Panc1 (cell line): ENCODE data around the gene AGTR1. TPM values are rescaled to one million over a fixed set of nuclear protein-coding genes. Genes with fewer than 3 reads are reported as not detected.

Source experiments
- ATAC-seq: fragments of 200-7000 bp; cut with Tn5 transposase; 2 replicates; pipeline ENCODE4 v1.9.1; 2020; ENCODE audit warnings: mild to moderate bottlenecking, moderate library complexity
- BruUV-seq: library from RNA; stranded (reverse); fragments of 400-500 nt; replicated peaks from 2 replicates; lab custom pipeline; 2021; lab: Mats Ljungman, UMichigan
- CTCF ChIA-PET: fragments of 300-600 bp; sonication (Branson Sonifier 250); formaldehyde crosslinking; loops from one replicate; lab custom pipeline; 2022; ENCODE audit warnings: antibody characterized with exemption; lab: Charles Lee
- POLR2A ChIA-PET: fragments of 300-600 bp; sonication (Branson Sonifier 250); formaldehyde crosslinking; loops from one replicate; lab custom pipeline; 2022; ENCODE audit warnings: antibody characterized with exemption; lab: Charles Lee
- DNase-seq: peaks from one replicate; pipeline ENCODE4 v3.0.0-alpha.2; 2010; ENCODE audit warnings: low read depth, low spot score
- H3K27ac ChIP-seq: 2 replicates; pipeline ENCODE4 v1.5.1; 2011; ENCODE audit warnings: mild to moderate bottlenecking, low read length, inconsistent platforms
- H3K27me3 ChIP-seq: fragments of 200-500 bp; sonication (Bioruptor generic); 2 replicates; pipeline ENCODE4 v1.6.0; 2014; ENCODE audit warnings: low read length, inconsistent platforms; ENCODE audit not compliant: control insufficient read depth, insufficient read depth
- H3K36me3 ChIP-seq: fragments of 200-500 bp; sonication (Bioruptor generic); 2 replicates; pipeline ENCODE4 v1.5.1; 2014; ENCODE audit warnings: inconsistent platforms, mild to moderate bottlenecking, low read length, moderate library complexity; ENCODE audit not compliant: control insufficient read depth, insufficient read depth
- H3K4me1 ChIP-seq: 2 replicates; pipeline ENCODE4 v1.5.1; 2011; ENCODE audit warnings: inconsistent platforms, mild to moderate bottlenecking, low read length, moderate library complexity; ENCODE audit not compliant: control insufficient read depth, insufficient read depth
- H3K4me3 ChIP-seq, 2 experiments: 2 replicates each; pipeline ENCODE4 v1.5.1; 2011 to 2012; ENCODE audit warnings: low read depth in 2 of 2, low read length in 2 of 2, mild to moderate bottlenecking in 2 of 2, inconsistent platforms in 1 of 2, moderate library complexity in 1 of 2
- H3K9me3 ChIP-seq: fragments of 200-500 bp; sonication (Bioruptor generic); 2 replicates; pipeline ENCODE4 v1.5.1; 2014; ENCODE audit warnings: low read depth, mild to moderate bottlenecking, inconsistent platforms, low read length, moderate library complexity; ENCODE audit not compliant: control insufficient read depth, insufficient read depth
- POLR2AphosphoS5 ChIP-seq: IDR thresholded peaks from 2 replicates; pipeline ENCODE4 v1.6.1; 2012; ENCODE audit warnings: mild to moderate bottlenecking, low read depth, low read length, moderate library complexity
- SIN3A ChIP-seq: IDR thresholded peaks from 2 replicates; pipeline ENCODE4 v1.6.1; 2012; ENCODE audit warnings: low read depth, mild to moderate bottlenecking, low read length, moderate library complexity, borderline replicate concordance; ENCODE audit not compliant: insufficient read depth
- TCF7L2 ChIP-seq: IDR thresholded peaks from 2 replicates; pipeline ENCODE4 v1.6.1; 2011; ENCODE audit warnings: mild to moderate bottlenecking, low read depth, low read length, inconsistent platforms
- in situ Hi-C: cut with HindIII; loops from 2 replicates; pipeline ENCODE4 v1.10.0; 2016; ENCODE audit warnings: low sequenced_read_pairs, low pct_unique_long_range_greater_than_20kb
- intact Hi-C: fragments of 100-400 bp; cut with micrococcal nuclease; formaldehyde crosslinking; loops from one replicate; pipeline ENCODE4 v1.10.0; 2022; ENCODE audit not compliant: unreplicated experiment
- total RNA-seq: library from RNA; stranded (reverse); gene quantifications from one replicate; pipeline ENCODE4 v1.2.1, GENCODE V29; 2021; ENCODE audit not compliant: unreplicated experiment
- TF ChIP-seq, protein P1 (sequence below), 2 experiments: IDR thresholded peaks; 2 replicates each; pipeline ENCODE4 v1.6.1; 2011 to 2012; ENCODE audit warnings: low read depth in 2 of 2, control low read depth in 1 of 2, low read length in 1 of 2, mild to moderate bottlenecking in 1 of 2, moderate library complexity in 1 of 2; ENCODE audit not compliant: insufficient read depth in 1 of 2
- TF ChIP-seq, protein P2 (sequence below): fragments of 450-650 bp; IDR thresholded peaks from 2 replicates; pipeline ENCODE4 v1.5.1; 2017; ENCODE audit warnings: mild to moderate bottlenecking

The AGTR1 gene
- total RNA-seq, 1 experiment from 2014 or later = 0.28 TPM

DNA sequence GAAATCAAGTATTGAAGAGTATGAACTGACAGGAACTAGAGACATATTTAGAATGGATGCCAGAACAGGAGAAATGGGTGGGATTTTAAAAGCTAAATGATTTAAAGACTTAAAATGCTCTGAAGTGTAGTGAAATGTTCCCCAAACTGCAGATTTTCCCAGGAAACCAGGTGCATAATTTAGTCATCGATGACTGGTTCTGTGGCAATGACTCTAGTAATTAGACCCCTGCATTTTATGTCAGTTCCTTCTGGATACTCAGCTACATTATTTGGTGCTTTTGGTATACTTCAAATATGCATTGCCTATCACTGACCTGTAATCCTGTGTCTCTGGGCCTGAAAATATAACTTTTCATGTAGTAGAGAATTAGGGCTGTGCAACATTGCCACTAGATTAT, 16.8 kb downstream of the AGTR1 start:
- ChIA-PET POLR2A (no interaction called here), CTCF (no interaction called here)

DNA sequence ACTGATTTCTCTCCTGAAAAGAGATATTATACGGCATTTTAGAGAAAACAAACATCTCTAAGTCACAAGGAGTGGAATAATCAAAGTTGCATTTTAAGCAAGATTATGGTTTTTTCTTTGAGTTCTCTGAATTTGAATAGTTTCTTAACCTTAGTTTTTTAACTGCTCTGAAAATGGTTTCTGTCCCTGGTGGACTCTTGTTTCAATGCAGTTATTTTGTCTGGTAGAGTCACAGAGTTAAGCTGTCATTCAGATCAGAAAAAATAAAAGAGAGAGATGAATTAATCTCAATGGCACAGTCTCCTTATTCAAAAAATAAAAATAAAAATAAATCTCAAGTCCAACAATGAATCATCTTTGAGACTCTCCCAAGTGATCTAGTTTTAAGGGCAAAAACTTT, 19.0 kb downstream of the AGTR1 start:
- BruUV-seq = no TSS peak
- Histone ChIP-seq H3K36me3 (no peaks in the 10 kb centered on the region), H3K27ac (no peak overlapping the region), H3K27me3 (peaks cover 2% of the 10 kb centered on the region; the same call in 1 of the 2 replicates), H3K4me3 (no peak overlapping the region), H3K9me3 (no peaks in the 10 kb centered on the region), H3K4me1 (no peaks in the 10 kb centered on the region)
- no peak for DNase-seq
- ATAC-seq = no peak
- CTCF ChIA-PET = no interaction called here
- intact Hi-C loops = no loop called here
- POLR2A ChIA-PET = no interaction called here
- in situ Hi-C loops = no loop called here
- TF ChIP-seq, protein P1, sequence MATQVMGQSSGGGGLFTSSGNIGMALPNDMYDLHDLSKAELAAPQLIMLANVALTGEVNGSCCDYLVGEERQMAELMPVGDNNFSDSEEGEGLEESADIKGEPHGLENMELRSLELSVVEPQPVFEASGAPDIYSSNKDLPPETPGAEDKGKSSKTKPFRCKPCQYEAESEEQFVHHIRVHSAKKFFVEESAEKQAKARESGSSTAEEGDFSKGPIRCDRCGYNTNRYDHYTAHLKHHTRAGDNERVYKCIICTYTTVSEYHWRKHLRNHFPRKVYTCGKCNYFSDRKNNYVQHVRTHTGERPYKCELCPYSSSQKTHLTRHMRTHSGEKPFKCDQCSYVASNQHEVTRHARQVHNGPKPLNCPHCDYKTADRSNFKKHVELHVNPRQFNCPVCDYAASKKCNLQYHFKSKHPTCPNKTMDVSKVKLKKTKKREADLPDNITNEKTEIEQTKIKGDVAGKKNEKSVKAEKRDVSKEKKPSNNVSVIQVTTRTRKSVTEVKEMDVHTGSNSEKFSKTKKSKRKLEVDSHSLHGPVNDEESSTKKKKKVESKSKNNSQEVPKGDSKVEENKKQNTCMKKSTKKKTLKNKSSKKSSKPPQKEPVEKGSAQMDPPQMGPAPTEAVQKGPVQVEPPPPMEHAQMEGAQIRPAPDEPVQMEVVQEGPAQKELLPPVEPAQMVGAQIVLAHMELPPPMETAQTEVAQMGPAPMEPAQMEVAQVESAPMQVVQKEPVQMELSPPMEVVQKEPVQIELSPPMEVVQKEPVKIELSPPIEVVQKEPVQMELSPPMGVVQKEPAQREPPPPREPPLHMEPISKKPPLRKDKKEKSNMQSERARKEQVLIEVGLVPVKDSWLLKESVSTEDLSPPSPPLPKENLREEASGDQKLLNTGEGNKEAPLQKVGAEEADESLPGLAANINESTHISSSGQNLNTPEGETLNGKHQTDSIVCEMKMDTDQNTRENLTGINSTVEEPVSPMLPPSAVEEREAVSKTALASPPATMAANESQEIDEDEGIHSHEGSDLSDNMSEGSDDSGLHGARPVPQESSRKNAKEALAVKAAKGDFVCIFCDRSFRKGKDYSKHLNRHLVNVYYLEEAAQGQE (IDR thresholded peaks at IDR 0.05; ENCODE audit: insufficient read depth in 1 of 2, low read depth in 2 of 2, low read length in 1 of 2) = no peak
- TF ChIP-seq POLR2AphosphoS5 (no peak), SIN3A (no peak)
- TF ChIP-seq, protein P2, sequence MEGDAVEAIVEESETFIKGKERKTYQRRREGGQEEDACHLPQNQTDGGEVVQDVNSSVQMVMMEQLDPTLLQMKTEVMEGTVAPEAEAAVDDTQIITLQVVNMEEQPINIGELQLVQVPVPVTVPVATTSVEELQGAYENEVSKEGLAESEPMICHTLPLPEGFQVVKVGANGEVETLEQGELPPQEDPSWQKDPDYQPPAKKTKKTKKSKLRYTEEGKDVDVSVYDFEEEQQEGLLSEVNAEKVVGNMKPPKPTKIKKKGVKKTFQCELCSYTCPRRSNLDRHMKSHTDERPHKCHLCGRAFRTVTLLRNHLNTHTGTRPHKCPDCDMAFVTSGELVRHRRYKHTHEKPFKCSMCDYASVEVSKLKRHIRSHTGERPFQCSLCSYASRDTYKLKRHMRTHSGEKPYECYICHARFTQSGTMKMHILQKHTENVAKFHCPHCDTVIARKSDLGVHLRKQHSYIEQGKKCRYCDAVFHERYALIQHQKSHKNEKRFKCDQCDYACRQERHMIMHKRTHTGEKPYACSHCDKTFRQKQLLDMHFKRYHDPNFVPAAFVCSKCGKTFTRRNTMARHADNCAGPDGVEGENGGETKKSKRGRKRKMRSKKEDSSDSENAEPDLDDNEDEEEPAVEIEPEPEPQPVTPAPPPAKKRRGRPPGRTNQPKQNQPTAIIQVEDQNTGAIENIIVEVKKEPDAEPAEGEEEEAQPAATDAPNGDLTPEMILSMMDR = no peak

More for the DNA sequence above, 16.8 kb downstream of the AGTR1 start:
- DNase-seq (no peak), ATAC-seq (no peak)
- intact Hi-C loops = no loop called here
- Histone ChIP-seq H3K4me3 (no peak overlapping the region), H3K27ac (no peak overlapping the region), H3K36me3 (no peaks in the 10 kb centered on the region), H3K27me3 (no peaks in the 10 kb centered on the region; the same call in 1 of the 2 replicates), H3K4me1 (no peaks in the 10 kb centered on the region), H3K9me3 (no peaks in the 10 kb centered on the region)
- in situ Hi-C loops = no loop called here
- TF ChIP-seq SIN3A = no peak
- TF ChIP-seq TCF7L2 = no peak
- TF ChIP-seq, protein P1 (IDR thresholded peaks at IDR 0.05; ENCODE audit: insufficient read depth in 1 of 2, low read depth in 2 of 2, low read length in 1 of 2) = no peak
- TF ChIP-seq, protein P2 = no peak
- TF ChIP-seq POLR2AphosphoS5 = no peak
- no TSS peak for BruUV-seq
